Neural crest cell (in vitro differentiated cells): Measurements from ENCODE around the gene ARMCX2. TPM values are rescaled to one million over a fixed set of nuclear protein-coding genes. Genes with fewer than 3 reads are reported as not detected.
A peak's percentile ranks its signal among the peaks of the same experiment; 100 is the strongest.

Source experiments
- DNase-seq: peaks from one replicate; pipeline ENCODE4 v3.0.0; 2021; ENCODE audit warnings: low read depth, mixed read lengths, low spot score
- H3K27ac Mint-ChIP-seq: one replicate; pipeline ENCODE4 v1.8.0; 2021; ENCODE audit warnings: mild to moderate bottlenecking, mixed read lengths; ENCODE audit not compliant: unreplicated experiment
- H3K27me3 Mint-ChIP-seq: 2 replicates; pipeline ENCODE4 v1.8.0; 2021; ENCODE audit warnings: low read depth, mild to moderate bottlenecking, mixed read lengths
- H3K36me3 Mint-ChIP-seq: 2 replicates; pipeline ENCODE4 v1.8.0; 2021; ENCODE audit warnings: low read depth, mild to moderate bottlenecking, mixed read lengths
- H3K4me1 Mint-ChIP-seq: 2 replicates; pipeline ENCODE4 v1.8.0; 2021; ENCODE audit warnings: mixed read lengths
- H3K4me3 Mint-ChIP-seq: one replicate; pipeline ENCODE4 v1.8.0; 2021; ENCODE audit warnings: mild to moderate bottlenecking, mixed read lengths
- H3K9me3 Mint-ChIP-seq: 2 replicates; pipeline ENCODE4 v1.8.0; 2021; ENCODE audit warnings: mixed read lengths
- CTCF ChIP-seq: fragments of 200-600 bp; sonication (generic); conservative IDR thresholded peaks from 2 replicates; pipeline ENCODE4 v1.5.0; 2021; ENCODE audit warnings: antibody characterized with exemption, mild to moderate bottlenecking
- long read RNA-seq: library from polyadenylated mRNA; unstranded; transcript quantifications from one replicate; pipeline ENCODE4 v2.0.0, GENCODE V29; 2020
- total RNA-seq: library from RNA; stranded (reverse); gene quantifications from 2 replicates; pipeline ENCODE4 v1.2.1, GENCODE V29; 2021

Gene ARMCX2
- total RNA-seq = 79.9 and 85.6 TPM in 2 replicates
- long read RNA-seq, transcript ARMCX2-203 (6 exons, 2,674 nt) = major isoform, 59 of 211 reads
- long read RNA-seq, transcript ARMCX2-208 (6 exons, 758 nt) = minor isoform, 25 of 211 reads
- long read RNA-seq, transcript ARMCX2-207 (6 exons, 821 nt) = minor isoform, 9 of 211 reads
- long read RNA-seq, transcript ARMCX2-204 (5 exons, 914 nt) = minor isoform, 36 of 211 reads
- long read RNA-seq, partial matches to known transcripts = 4 of 211 reads
- long read RNA-seq, other reads (novel, unspliced or antisense) = 65 of 211 reads

DNA sequence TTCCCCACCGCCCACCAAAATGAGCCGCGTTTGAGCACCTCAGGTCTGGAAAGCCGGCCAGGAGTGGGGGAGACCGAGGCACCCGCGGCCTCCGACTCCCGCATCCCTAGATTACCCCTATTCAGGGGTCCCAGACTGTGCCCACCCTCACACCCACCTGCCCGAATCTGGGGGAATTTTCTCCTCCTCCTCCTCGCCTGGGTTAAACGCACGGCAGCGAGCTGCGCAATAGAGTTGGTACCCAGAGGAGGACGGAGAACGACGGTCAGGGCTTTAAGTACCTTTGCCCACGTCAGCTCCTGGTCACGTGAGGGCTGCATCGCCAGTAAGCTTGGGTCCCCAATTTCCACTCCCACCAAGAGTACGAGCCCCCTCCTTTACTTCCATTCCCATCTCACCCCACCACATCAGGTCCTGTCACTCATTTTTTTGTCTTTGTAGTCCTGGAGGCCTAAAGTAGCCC lies at the start of gene ARMCX2:
Gene ARMCX2 (minus strand): TSS at position 250 of the 463 bp plus-strand sequence. CDS start 2,262 bp downstream, outside the sequence.
- TF ChIP-seq CTCF = no peak
- peaks cover 15% of the 10 kb centered on the region for H3K4me1 Mint-ChIP-seq
- H3K36me3 Mint-ChIP-seq = no peaks in the 10 kb centered on the region
- H3K4me3 Mint-ChIP-seq = peak within 1 kb of the TSS; percentile 93
- peaks cover 4% of the 10 kb centered on the region for H3K9me3 Mint-ChIP-seq
- DNase-seq = peak; percentile 10
- H3K27me3 Mint-ChIP-seq = no peaks in the 10 kb centered on the region
- H3K27ac Mint-ChIP-seq = no peak within 1 kb of the TSS

DNA sequence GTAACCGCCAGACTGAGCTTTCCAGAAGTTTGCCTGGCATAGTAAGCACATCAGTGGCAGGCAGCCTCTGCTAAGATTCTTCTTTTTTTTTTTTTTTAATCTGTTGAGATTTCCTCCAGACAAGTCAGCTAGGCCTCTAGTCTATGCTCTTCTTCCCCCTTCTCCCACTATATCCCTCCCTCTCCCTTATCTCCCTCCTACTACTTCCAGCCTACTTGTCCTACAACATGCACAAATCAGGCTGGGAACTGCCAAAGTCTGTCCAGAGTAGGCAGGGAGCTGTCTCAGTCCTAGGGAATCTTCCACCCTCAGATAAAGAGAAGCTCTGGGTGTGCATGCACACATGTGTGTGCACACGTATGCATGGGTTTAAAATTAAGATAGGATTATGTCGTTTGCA lies 49.7 kb upstream of the ARMCX2 start:
- DNase-seq = no peak
- Mint-ChIP-seq H3K4me1 (peaks cover 15% of the 10 kb centered on the region), H3K27ac (no peak overlapping the region), H3K27me3 (no peaks in the 10 kb centered on the region), H3K4me3 (no peak overlapping the region), H3K9me3 (peaks cover 7% of the 10 kb centered on the region), H3K36me3 (no peaks in the 10 kb centered on the region)
- no peak for TF ChIP-seq CTCF

DNA sequence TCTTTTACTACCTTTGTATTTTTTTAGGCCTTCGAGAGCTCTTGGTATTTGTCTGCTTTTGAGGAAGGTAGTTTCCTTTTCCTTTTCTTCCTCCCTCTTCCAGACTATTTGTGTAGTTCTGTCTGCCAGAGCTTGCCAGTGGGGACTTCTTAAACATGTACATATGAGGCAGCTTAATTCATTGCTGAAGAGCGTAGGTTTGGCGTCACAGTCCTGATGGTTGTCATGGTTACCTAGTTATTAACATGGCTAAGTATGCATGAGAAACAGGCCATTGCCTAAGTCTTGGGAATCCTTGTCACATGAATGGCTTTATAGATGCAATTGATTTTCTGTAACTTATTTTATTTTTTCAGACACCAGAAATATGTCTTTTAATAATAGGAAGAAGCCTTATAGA lies 48.5 kb upstream of the ARMCX2 start:
- H3K27ac Mint-ChIP-seq = no peak overlapping the region
- peaks cover 18% of the 10 kb centered on the region for H3K4me1 Mint-ChIP-seq
- H3K36me3 Mint-ChIP-seq = no peaks in the 10 kb centered on the region
- no peak overlapping the region for H3K4me3 Mint-ChIP-seq
- DNase-seq = no peak
- no peaks in the 10 kb centered on the region for H3K27me3 Mint-ChIP-seq
- peaks cover 10% of the 10 kb centered on the region for H3K9me3 Mint-ChIP-seq
- TF ChIP-seq CTCF = no peak

DNA sequence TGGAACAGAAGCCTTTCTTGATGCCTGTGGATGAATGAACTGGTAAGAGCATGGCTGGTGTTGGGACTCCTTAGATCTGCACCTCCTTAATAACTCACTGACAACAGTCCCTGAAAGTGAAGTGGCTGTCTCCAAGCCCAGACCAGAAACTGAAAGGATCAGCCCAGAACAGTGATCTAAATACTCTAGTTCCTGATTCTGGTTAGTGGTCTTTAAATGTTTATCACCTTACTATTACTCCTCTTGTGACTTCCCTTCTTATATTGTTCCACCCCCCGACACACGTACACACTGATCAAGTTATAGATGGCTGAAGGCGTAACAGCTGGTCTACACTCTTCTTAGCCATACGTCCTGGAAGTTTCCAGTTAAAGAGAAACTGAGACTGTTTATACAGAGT lies 33.8 kb upstream of the ARMCX2 start:
- Mint-ChIP-seq H3K4me1 (no peaks in the 10 kb centered on the region), H3K27me3 (no peaks in the 10 kb centered on the region), H3K4me3 (no peak overlapping the region), H3K27ac (no peak overlapping the region), H3K9me3 (no peaks in the 10 kb centered on the region), H3K36me3 (no peaks in the 10 kb centered on the region)
- TF ChIP-seq CTCF = no peak
- DNase-seq = no peak

- no peaks in the 10 kb centered on the region for H3K9me3 Mint-ChIP-seq
- no peak overlapping the region for H3K27ac Mint-ChIP-seq
- no peaks in the 10 kb centered on the region for H3K27me3 Mint-ChIP-seq
- no peak for DNase-seq
- H3K4me1 Mint-ChIP-seq = no peaks in the 10 kb centered on the region
- H3K4me3 Mint-ChIP-seq = no peak overlapping the region
- no peak for TF ChIP-seq CTCF
- no peaks in the 10 kb centered on the region for H3K36me3 Mint-ChIP-seq
Measured at GRCh38 chrX:101691835-101692234, 32.2 kb upstream of the ARMCX2 start.
